ENCODE results near the gene LUZP2.

- TF ChIP-seq EP300 (IDR thresholded peaks at IDR 0.05; ENCODE audit: low read length) (no peak), HIVEP1 (CRISPR knock-in tag; IDR thresholded peaks at IDR 0.05) (no peak), POLR2A (conservative IDR thresholded peaks at IDR 0.05) (no peak), FOXA1 (IDR thresholded peaks at IDR 0.05; ENCODE audit: borderline replicate concordance) (no peak), NFIC (IDR thresholded peaks at IDR 0.05) (no peak), BRF1 (IDR thresholded peaks at IDR 0.05; ENCODE audit: borderline replicate concordance, extremely low read depth, insufficient read length) (no peak), RAD21 (CRISPR knock-in tag; conservative IDR thresholded peaks at IDR 0.05 in 1 of 2, IDR thresholded peaks at IDR 0.05 in 1 of 2) (no peak), TSC22D4 (tag; IDR thresholded peaks at IDR 0.05) (no peak), ZNF707 (CRISPR knock-in tag; conservative IDR thresholded peaks at IDR 0.05) (no peak), ZNF3 (CRISPR knock-in tag; IDR thresholded peaks at IDR 0.05) (no peak), ELF4 (CRISPR knock-in tag; IDR thresholded peaks at IDR 0.05) (no peak)
- TF ChIP-seq, protein P1, sequence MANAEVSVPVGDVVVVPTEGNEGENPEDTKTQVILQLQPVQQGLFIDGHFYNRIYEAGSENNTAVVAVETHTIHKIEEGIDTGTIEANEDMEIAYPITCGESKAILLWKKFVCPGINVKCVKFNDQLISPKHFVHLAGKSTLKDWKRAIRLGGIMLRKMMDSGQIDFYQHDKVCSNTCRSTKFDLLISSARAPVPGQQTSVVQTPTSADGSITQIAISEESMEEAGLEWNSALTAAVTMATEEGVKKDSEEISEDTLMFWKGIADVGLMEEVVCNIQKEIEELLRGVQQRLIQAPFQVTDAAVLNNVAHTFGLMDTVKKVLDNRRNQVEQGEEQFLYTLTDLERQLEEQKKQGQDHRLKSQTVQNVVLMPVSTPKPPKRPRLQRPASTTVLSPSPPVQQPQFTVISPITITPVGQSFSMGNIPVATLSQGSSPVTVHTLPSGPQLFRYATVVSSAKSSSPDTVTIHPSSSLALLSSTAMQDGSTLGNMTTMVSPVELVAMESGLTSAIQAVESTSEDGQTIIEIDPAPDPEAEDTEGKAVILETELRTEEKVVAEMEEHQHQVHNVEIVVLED (CRISPR knock-in tag; IDR thresholded peaks at IDR 0.05): no peak
These were observed 63.5 kb downstream of the LUZP2 start for GRCh38 chr11:24560324-24560723.
